ENCODE results near the gene ACBD6.
"Not testable (repeated sequence)": the region's sequence is repeated elsewhere in the genome, so short reads cannot be mapped to it uniquely, and the experiment has no call there.

ACBD6 gene, protein sequence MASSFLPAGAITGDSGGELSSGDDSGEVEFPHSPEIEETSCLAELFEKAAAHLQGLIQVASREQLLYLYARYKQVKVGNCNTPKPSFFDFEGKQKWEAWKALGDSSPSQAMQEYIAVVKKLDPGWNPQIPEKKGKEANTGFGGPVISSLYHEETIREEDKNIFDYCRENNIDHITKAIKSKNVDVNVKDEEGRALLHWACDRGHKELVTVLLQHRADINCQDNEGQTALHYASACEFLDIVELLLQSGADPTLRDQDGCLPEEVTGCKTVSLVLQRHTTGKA

DNA sequence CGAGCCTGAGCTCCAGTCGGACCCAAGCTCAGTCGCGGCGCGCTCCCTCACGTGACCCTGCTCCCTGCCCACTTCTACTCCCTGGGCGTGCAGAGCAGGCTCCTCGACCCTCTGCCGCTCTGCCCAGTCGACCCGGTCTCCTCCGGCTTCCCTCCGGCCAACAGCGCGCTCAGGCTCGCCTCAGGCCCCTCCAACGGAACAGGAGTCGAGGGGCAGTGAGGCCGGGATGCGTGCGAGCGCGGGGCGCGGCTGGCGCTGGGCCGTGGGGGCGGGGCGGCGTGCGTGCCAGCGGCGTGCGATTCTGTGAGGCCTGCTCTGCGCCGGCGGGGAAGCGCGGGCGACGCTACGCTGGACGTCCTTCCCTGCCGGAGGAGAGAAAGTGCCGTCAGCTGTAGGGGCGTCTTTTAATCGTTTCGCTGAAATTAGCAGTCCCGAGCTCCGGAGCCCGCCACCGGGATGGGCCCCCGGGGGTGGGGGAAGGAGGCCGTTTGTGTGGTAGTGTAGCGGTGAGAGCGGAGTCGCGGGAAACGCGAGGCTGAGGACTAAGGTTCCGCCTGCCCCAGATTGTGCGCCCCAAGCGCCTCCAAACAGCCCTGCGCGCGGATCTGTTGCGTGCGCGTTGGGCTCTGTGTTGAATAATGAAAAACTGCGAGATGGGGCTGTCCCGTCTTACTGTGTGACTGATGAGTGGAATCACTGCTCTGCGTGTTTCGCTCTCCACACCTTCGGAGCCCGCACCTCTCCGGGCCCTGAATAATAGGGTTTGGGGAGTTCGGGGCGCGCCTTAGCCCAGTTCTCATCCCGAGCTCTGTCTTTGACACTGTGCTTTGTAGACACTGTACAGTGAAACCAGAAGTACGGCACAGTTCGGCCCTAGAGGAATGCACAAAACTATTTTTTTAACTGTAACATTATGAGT lies at the start of gene ACBD6:
TSS of gene ACBD6 (minus strand) at position 217 of the 919 bp plus-strand sequence. CDS start 311 bp downstream, outside the sequence.
- peak; percentile 62 for DNase-seq (ENCODE audit: low read depth)

- no peak for DNase-seq (ENCODE audit: low read depth)
Measured at GRCh38 chr1:180551997-180552396, 49.6 kb upstream of the ACBD6 start.

DNA sequence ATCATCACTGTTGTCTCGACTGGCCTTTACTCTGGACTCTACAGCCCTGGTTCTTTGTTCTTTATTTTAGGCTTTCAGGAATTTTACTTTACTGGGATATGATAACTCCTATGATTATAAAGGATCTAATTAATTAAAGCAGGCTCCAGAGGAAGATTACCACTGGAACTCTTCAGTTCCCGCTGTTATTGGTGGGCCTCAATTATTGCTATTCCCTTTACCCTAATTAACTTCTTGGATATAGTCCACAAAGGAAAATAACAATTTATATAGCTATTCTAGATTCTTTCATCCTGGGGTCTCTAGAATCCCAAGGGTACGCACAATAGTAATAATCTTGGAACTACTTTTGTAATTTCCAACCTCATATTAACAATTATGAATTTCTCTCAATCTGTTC lies 47.9 kb upstream of the ACBD6 start:
- DNase-seq (ENCODE audit: low read depth), result no peak

DNA sequence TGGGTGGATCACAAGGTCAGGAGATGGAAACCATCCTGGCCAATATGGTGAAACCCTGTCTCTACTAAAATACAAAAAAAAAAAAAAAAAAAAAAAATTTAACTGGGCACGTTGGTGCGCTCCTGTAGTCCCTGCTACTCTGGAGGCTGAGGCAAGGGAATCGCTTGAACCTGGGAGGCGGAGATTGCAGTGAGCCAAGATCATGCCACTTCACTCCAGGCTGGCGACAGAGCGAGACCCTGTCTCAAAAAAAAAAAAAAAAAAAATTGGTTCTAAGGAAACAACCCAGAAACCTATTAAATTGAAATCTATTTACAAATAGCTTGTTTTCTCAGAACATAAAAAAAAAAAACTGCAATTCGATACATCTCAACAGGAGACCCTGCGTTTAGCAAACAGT lies 47.4 kb upstream of the ACBD6 start:
- DNase-seq (ENCODE audit: low read depth), result not testable (repeated sequence)

GRCh38 chr1:180548686-180549317 lies 46.4 kb upstream of the ACBD6 start:
- DNase-seq (ENCODE audit: low read depth), result no peak

- DNase-seq (ENCODE audit: low read depth), result no peak
Measured at GRCh38 chr1:180545991-180546390, 43.6 kb upstream of the ACBD6 start.

DNA sequence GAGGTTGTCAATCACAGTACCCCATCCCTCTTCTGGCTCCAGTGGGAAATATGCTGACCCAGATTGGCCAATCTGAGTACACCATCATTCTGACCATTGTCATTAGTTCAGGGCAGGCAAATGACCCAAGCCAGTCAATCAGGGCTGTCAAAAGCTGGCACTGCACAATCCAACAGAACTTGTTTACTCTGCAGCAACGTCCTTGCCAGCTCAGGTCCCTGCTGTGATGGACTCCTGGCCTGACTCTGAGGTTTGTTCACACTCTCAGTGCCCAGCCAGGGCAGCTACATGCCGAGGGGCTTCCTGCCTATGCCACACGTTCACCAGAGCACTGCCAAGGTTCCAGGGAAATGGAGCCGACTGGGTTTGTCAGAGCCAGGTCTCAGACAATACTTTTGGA lies 41.7 kb upstream of the ACBD6 start:
- no peak for DNase-seq (ENCODE audit: low read depth)

DNA sequence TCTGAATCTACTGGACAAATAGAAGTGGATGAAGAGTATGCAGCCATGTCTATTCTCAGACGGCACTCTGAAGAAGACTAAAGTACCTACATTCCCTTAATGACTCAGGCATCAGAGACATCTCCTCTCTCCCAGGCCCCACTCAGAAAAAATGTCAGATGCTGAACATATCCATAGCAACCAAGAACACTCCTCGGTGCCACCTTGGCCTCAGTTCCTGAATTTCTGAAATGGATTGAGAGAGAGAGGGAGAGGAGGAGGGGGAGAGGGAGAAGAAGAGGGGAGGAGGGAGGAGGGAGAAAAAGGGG lies 40.4 kb upstream of the ACBD6 start:
- no peak for DNase-seq (ENCODE audit: low read depth)

GRCh38 chr1:180542113-180542837 lies 39.9 kb upstream of the ACBD6 start:
- no peak for DNase-seq (ENCODE audit: low read depth)

- no peak for DNase-seq (ENCODE audit: low read depth)
Measured at GRCh38 chr1:180540697-180541594, 38.6 kb upstream of the ACBD6 start.

GRCh38 chr1:180539136-180539535 lies 36.8 kb upstream of the ACBD6 start:
- no peak for DNase-seq (ENCODE audit: low read depth)

DNA sequence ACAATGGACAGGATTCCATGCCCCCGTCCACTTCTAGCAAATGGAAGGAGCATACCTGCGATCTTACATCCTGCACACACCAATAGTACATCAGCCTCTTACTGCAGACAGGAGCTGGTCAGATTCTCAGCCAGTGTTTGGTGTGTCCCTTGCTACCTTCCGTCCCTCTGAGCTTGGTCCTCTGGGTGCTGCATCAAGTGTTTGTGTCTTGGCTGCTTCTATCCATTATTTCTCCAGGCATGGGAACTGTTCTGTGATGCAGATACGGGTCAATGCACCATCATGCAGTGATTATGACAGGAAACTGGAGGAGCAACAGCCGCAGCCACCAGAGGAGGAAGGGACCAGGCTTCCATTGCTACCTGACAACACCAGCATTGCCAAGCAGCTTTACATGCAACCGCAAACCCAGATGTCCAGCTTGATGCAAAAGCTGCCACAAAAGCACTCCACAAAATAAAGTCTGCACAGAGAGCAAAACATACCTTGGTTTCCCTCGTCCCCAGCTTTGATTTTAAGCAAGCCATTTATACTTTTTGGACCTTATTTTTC lies 34.5 kb upstream of the ACBD6 start:
- no peak for DNase-seq (ENCODE audit: low read depth)

DNA sequence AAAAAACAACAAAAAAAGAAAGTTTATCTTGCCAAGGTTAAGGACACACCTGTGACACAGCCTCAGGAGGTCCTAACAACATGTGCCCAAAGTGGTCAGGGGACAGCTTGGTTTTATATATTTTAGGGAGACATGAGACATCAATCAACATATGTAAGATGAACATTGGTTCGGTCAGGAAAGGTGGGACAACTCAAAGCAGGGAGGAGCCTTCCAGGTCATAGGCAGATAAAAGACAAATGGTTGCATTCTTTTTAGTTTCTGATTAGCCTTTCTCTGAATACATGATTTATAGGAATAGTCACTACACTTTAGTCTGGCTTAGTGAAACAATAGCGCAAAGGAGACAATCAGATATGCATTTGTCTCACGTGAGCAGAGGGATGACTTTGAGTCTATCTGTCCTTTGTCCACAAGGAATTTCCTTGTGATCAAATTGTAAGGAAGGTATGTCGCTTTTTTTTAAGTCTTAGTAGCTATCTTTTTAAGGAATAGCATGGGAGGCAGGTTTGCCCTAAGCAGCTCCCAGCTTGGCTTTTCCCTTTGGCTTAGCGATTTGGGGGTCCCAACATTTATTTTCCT lies 33.1 kb upstream of the ACBD6 start:
- no peak for DNase-seq (ENCODE audit: low read depth)

DNA sequence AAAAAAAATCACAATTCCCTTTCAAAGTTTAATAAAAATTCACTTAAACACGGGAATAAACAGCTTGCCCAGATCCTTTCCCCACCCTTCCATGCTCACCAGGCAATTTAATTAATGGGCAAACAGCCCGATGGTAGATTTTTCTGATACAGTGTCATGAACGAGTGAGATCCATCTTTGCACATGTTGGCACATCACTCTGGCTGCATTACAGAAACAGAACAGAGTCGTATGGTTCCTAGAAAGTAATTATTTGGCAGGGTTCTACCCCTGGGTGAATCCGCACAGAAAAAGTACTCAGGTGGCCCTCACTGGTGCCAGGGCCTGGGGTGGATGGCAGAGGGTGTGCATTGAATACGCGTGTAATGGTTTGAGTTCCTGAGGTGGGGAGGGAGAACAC lies 31.8 kb upstream of the ACBD6 start:
- no peak for DNase-seq (ENCODE audit: low read depth)

DNA sequence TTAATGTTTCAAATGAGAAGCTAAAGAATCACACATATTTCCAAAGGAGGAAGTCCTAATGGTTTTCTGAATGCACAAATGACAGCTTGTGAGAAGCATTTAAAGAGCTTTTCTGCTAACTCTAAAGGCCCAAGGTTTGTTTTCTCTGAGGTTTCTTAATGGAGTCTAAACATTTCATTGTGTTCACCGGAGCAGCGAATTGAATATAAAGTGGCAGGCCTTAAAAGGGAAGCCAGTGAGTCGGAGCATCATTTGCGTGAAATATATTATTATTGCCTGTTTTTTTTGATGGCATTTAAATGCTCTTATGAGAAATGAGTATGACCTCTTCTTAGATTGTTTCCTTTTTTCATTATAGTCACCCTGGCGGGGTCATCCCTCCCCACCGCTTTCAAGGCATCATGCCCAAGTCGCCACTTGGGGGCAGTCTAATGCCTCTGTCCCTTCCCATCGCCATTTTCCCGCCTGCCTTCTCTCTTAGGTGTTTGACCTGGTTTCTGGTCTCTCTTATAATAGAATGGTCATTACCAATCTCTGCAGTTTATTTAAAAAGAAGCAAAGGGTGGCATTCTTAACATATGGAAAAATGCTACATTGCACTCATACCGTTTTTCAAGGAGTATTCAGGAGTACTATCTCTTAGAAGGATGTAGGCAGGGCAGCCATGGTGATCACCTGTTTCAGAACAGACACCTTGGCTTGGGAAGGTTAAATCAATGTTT lies 31.1 kb upstream of the ACBD6 start:
- peak; percentile 4 for DNase-seq (ENCODE audit: low read depth)

DNA sequence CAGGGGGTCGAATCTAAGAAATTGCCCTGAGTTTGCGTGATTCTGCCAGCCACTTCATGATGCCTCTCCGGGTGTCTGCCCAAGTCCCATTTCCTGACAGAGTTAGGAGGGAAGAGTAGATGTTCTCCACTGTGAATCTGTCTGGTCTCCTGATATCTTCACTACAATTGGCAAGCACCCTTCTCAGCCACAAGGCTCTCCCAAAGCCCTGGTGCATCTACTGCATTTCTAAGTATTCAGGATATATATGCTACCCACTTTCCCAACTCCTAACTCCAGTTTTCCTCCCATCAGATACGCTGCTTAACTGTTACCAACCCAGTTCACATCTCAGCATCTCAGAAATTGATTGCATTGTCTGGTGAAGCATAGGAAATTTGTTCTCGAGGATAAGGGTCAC lies 30.5 kb upstream of the ACBD6 start:
- no peak for DNase-seq (ENCODE audit: low read depth)

GRCh38 chr1:180530501-180530900 lies 28.1 kb upstream of the ACBD6 start:
- DNase-seq (ENCODE audit: low read depth), result no peak

DNA sequence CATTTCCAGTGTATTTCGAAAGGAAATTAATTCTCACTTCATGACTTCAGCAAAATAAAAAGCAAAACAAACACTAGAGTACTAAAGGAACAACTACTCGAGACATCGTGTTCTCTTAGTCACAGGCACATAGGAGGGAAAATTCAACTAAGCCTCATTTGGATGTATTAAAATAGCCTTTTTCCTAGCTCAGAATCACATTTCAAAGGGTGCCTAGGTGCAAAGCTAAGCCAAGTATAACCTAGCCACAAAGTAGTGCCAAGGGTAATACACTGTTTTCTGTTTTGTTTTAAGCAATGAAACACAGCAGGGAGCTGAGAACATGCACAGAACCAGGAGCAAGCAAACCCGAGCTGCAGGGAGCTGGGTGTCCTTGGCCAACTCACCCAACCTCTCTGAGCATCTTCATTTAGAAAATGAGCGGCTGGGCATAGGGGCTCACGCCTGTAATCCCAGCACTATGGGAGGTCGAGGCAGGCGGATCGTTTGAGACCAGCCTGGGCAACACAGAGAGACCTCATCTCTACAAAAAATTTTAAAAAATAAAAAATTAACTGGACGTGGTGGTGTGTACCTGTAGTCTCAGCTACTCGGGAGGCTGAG lies 26.6 kb upstream of the ACBD6 start:
- no peak for DNase-seq (ENCODE audit: low read depth)

GRCh38 chr1:180527101-180527669 lies 24.8 kb upstream of the ACBD6 start:
- no peak for DNase-seq (ENCODE audit: low read depth)
